ENCODE data around the gene RALGAPB. TPM values are rescaled to one million over a fixed set of nuclear protein-coding genes. Genes with fewer than 3 reads are reported as not detected.

RALGAPB gene
- polyA plus RNA-seq, 2 of the 4 experiments (the other 2 are of a cell fraction), result 15.1 to 35.9 TPM

DNA sequence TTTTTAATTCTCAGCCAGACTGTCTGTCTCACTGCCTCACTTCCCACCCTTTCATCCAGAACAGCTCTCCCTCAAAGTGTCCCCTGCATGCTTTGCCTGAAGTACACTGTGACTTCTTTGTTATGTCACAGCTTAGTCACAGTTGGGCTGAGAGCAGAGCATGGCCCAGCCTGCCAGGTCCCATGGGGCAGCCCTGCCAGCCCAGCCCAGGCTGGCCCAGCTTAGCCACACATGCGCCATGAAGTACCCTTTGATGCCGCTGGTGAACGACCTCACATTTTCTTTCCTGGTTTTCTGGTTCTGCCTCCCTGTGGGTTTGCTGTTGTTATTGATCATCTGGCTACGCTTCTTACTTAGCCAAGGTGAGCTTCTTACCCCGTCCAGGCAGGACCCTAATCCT, 108.4 kb downstream of the RALGAPB start, which contains the start of gene ADIG:
ADIG (plus strand) TSS at position 185 of the 400 bp plus-strand sequence; CDS start at position 239, 54 bp downstream.
- Histone ChIP-seq H3K4me1 (no peaks in the 10 kb centered on the region), H3K4me2 (no peak within 1 kb of the TSS), H3K27ac (no peak within 1 kb of the TSS), H3K9me3 (no peaks in the 10 kb centered on the region), H3K4me3 (no peak within 1 kb of the TSS)
- no peak for DNase-seq (ENCODE audit: low read depth in 1 of 2, low spot score in 1 of 2)
- TF ChIP-seq TP53 (CRISPR knock-in tag; IDR thresholded peaks at IDR 0.05) (no peak), HOXB13 (CRISPR knock-in tag; IDR thresholded peaks at IDR 0.05; ENCODE audit: low read depth) (no peak), FOXS1 (CRISPR knock-in tag; IDR thresholded peaks at IDR 0.05) (no peak), EHF (CRISPR knock-in tag; IDR thresholded peaks at IDR 0.05) (no peak)
- TF ChIP-seq, protein P1, sequence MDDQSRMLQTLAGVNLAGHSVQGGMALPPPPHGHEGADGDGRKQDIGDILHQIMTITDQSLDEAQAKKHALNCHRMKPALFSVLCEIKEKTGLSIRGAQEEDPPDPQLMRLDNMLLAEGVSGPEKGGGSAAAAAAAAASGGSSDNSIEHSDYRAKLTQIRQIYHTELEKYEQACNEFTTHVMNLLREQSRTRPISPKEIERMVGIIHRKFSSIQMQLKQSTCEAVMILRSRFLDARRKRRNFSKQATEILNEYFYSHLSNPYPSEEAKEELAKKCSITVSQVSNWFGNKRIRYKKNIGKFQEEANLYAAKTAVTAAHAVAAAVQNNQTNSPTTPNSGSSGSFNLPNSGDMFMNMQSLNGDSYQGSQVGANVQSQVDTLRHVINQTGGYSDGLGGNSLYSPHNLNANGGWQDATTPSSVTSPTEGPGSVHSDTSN (IDR thresholded peaks at IDR 0.05), result no peak
- TF ChIP-seq, protein P2, sequence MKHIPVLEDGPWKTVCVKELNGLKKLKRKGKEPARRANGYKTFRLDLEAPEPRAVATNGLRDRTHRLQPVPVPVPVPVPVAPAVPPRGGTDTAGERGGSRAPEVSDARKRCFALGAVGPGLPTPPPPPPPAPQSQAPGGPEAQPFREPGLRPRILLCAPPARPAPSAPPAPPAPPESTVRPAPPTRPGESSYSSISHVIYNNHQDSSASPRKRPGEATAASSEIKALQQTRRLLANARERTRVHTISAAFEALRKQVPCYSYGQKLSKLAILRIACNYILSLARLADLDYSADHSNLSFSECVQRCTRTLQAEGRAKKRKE (CRISPR knock-in tag; IDR thresholded peaks at IDR 0.05; ENCODE audit: low read depth), result no peak
- ChIA-PET CTCF (interaction anchor here (0.6 to 1.0 kb wide), 4 partner anchors 10 to 23 kb away, joined by 3 read pairs; no protein-coding TSS in a partner anchor), POLR2A (no interaction called here)
- peak; percentile 20 to 39; a peak in 1 of 6 replicates for ATAC-seq
- FAIRE-seq, result no peak
- 87% methylated on average over 5 of the region's 5 CpGs for WGBS (ENCODE audit: missing lambda C conversion rate)

DNA sequence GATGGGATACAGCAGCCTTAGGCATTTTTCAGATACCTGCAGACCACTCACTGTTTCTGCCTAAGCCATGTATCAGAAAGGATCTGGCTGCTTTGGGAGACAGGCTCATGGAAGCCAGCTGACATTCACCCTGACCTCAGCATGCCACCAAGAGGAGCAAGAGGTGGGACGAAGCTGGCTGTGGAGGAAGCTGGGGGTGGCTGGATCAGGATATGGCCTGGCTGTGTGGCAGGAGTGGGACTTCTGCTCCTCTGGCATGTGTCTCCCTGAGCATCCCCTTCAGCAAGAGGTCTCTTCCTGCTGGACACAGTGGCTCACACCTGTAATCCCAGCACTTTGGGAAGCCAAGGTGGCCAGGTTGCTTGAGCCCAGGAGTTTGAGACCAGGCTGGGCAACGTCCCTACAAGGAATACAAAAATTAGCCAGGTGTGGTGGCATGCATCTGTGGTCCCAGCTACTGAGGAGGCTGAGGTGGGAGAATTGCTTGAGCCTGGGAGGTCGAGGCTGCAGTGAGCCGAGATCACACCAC, 109.3 kb downstream of the RALGAPB start:
- DNase-seq (ENCODE audit: low read depth in 1 of 2, low spot score in 1 of 2) (no peak), ATAC-seq (no peak; a peak in 1 of 6 replicates), FAIRE-seq (no peak)
- Histone ChIP-seq H3K4me2 (no peak overlapping the region), H3K4me3 (no peak overlapping the region), H3K27ac (no peak overlapping the region), H3K4me1 (no peaks in the 10 kb centered on the region), H3K9me3 (no peaks in the 10 kb centered on the region)
- POLR2A ChIA-PET, result no interaction called here
- no peak for TF ChIP-seq HDAC2 (IDR thresholded peaks at IDR 0.05)
- TF ChIP-seq MAZ (IDR thresholded peaks at IDR 0.05; ENCODE audit: borderline replicate concordance, low read depth, low read length), result no peak
- TF ChIP-seq, protein P3, sequence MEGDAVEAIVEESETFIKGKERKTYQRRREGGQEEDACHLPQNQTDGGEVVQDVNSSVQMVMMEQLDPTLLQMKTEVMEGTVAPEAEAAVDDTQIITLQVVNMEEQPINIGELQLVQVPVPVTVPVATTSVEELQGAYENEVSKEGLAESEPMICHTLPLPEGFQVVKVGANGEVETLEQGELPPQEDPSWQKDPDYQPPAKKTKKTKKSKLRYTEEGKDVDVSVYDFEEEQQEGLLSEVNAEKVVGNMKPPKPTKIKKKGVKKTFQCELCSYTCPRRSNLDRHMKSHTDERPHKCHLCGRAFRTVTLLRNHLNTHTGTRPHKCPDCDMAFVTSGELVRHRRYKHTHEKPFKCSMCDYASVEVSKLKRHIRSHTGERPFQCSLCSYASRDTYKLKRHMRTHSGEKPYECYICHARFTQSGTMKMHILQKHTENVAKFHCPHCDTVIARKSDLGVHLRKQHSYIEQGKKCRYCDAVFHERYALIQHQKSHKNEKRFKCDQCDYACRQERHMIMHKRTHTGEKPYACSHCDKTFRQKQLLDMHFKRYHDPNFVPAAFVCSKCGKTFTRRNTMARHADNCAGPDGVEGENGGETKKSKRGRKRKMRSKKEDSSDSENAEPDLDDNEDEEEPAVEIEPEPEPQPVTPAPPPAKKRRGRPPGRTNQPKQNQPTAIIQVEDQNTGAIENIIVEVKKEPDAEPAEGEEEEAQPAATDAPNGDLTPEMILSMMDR (IDR thresholded peaks at IDR 0.05), result no peak
- TF ChIP-seq, protein P4, sequence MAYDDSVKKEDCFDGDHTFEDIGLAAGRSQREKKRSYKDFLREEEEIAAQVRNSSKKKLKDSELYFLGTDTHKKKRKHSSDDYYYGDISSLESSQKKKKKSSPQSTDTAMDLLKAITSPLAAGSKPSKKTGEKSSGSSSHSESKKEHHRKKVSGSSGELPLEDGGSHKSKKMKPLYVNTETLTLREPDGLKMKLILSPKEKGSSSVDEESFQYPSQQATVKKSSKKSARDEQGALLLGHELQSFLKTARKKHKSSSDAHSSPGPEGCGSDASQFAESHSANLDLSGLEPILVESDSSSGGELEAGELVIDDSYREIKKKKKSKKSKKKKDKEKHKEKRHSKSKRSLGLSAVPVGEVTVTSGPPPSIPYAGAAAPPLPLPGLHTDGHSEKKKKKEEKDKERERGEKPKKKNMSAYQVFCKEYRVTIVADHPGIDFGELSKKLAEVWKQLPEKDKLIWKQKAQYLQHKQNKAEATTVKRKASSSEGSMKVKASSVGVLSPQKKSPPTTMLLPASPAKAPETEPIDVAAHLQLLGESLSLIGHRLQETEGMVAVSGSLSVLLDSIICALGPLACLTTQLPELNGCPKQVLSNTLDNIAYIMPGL (CRISPR knock-in tag; IDR thresholded peaks at IDR 0.05; ENCODE audit: borderline replicate concordance), result no peak
- TF ChIP-seq ZFP36 (IDR thresholded peaks at IDR 0.05; ENCODE audit: borderline replicate concordance, partially characterized antibody), result no peak
- no peak for TF ChIP-seq RAD21 (conservative IDR thresholded peaks at IDR 0.05 in 1 of 2, IDR thresholded peaks at IDR 0.05 in 1 of 2)
- no peak for TF ChIP-seq NPAS2 (CRISPR knock-in tag; IDR thresholded peaks at IDR 0.05; ENCODE audit: borderline replicate concordance)
- no peak for TF ChIP-seq JUN (IDR thresholded peaks at IDR 0.05)
- no peak for TF ChIP-seq ZNF302 (CRISPR knock-in tag; IDR thresholded peaks at IDR 0.05)
- TF ChIP-seq KDM5A (IDR thresholded peaks at IDR 0.05), result no peak
- no peak for TF ChIP-seq FOSL2 (IDR thresholded peaks at IDR 0.05)
- no peak for TF ChIP-seq FOSL2 (CRISPR knock-in tag; IDR thresholded peaks at IDR 0.05)
- TF ChIP-seq NR3C1 (IDR thresholded peaks at IDR 0.05), result no peak
- no peak for TF ChIP-seq POLR2AphosphoS2 (conservative IDR thresholded peaks at IDR 0.05; ENCODE audit: low read length)
- no peak for TF ChIP-seq RCOR1 (IDR thresholded peaks at IDR 0.05; ENCODE audit: low read depth, low read length)
- TF ChIP-seq, protein P5, sequence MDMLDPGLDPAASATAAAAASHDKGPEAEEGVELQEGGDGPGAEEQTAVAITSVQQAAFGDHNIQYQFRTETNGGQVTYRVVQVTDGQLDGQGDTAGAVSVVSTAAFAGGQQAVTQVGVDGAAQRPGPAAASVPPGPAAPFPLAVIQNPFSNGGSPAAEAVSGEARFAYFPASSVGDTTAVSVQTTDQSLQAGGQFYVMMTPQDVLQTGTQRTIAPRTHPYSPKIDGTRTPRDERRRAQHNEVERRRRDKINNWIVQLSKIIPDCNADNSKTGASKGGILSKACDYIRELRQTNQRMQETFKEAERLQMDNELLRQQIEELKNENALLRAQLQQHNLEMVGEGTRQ (IDR thresholded peaks at IDR 0.05), result no peak
- TF ChIP-seq ZC3H11A (IDR thresholded peaks at IDR 0.05), result no peak
- 50% methylated on average over 4 of the region's 4 CpGs for WGBS (ENCODE audit: missing lambda C conversion rate)
- CTCF ChIA-PET, result interaction anchor here (0.7 kb wide), 1 partner anchor 9 kb away, joined by 4 read pairs; no protein-coding TSS in a partner anchor

Data from A549 (cell line).